ENCODE results near the gene LRRC14B.

LRRC14B gene

GRCh38 chr5:191036-191948 is at the start of gene LRRC14B:
Gene LRRC14B (plus strand): TSS chr5:191495. CDS start chr5:191539, 44 bp downstream.
- FAIRE-seq, result no peak

DNA sequence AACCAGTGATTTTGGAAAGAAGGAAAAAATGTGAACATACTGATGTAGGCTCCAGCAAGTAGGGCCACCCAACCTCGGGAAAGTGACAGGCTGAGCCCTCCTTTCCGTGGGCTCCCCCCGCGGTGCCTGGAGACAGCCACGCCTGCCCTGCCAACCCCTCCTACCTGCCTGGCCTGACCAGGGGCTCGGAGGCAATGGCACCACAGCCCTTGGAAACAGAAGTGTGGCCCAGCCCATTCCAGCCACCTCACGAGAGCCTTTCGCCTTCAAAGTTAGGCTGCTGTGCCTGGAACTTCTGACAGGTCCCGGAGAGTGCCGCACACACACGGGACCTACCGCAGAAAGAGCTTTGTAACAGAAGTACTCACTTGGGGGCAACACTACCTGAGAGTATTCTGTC is 49.5 kb upstream of the LRRC14B start:
- no peak for FAIRE-seq

- no peak for FAIRE-seq
Observed at GRCh38 chr5:142246-142810, 49.0 kb upstream of the LRRC14B start.

- FAIRE-seq, result no peak
Observed at GRCh38 chr5:143041-143440, 48.3 kb upstream of the LRRC14B start.

GRCh38 chr5:144941-145340 is 46.4 kb upstream of the LRRC14B start:
- FAIRE-seq, result no peak

- no peak for FAIRE-seq
Observed at GRCh38 chr5:145585-146323, 45.5 kb upstream of the LRRC14B start.

DNA sequence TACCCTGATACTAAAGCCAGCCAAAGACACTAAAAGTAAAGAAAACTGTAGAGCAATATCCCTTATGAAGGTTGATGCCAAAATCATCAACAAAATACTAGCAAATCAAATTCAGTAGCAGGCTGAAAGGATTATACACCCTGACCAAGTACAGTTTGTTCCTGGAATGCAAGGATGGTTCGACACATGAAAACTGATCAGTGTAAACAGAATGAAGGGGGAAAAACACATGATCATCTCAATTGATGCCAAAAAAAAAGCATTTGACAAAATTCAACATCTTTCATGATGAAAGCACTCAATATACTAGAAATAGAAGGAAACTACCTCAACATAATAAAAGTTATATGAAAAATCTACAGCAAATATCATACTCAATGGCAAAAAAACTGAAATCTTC is 43.5 kb upstream of the LRRC14B start:
- no peak for FAIRE-seq

DNA sequence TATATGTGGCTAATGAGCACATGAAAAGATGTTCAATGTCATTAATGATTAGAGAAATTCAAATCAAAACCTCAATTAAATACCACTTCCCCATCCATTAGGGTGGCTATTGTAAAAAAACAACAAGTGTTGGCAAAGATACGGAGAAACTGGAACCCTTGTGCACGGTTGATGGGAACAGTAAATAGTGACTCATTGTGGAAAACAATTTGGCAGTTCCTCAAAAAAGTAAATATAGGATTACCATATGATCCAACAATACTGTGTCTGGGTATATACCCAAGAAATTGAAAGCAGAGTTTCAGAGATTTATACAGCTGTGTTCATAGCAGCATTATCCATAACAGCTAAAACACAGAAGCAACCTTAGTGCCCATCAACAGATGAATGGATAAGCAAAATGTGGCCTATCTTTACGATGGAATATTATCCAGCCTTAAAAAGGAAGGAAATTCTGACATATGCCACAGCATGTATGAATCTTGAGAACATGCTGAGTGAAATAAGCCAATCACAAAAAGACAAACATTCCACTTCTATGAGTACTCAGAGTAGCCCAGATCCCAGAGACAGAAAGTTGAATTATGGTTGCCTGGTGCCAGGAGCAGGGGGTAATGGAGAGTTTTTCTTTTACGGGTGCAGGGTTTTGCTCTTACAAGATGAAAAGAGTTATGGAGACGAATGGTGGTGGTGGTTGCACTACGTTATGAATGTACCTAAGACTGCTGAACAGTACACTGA is 41.4 kb upstream of the LRRC14B start:
- no peak for FAIRE-seq

DNA sequence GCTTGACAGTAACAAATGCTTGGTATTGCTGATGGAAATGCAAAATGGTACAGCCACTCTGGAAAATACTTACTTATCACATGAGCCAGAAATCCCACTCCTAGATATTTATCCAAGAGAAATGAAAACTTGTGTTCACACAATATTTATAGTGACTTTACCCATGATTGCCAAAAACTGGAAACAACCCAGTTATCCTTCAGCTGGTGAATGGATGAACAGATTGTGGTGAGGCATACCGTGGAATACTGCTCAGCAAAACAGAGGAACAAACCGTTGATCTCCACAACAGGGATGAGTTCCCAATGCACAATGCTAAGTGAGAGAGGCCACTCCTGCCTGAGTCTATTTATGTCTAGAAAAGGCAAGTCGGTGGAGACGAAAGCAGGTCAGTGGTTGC is 40.5 kb upstream of the LRRC14B start:
- no peak for FAIRE-seq

DNA sequence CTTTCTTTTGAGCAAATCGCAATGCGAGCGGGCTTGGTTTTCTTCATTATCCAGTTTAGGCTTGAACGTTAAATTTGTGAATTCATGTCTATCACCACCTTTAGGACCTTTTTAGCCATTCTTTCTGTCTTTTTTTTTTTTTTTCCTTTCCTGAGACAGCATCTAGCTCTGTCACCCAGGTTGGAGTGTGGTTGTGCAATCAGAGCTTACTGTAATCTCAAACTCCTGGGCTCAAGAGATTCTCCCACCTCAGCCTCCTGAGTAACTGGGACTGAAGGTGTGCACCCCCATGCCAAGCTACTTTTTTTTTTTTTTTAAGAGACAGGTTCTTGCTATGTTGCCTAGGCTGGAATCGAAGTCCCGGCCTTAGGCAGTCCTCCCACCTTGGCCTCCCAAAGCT is 39.2 kb upstream of the LRRC14B start:
- no peak for FAIRE-seq

DNA sequence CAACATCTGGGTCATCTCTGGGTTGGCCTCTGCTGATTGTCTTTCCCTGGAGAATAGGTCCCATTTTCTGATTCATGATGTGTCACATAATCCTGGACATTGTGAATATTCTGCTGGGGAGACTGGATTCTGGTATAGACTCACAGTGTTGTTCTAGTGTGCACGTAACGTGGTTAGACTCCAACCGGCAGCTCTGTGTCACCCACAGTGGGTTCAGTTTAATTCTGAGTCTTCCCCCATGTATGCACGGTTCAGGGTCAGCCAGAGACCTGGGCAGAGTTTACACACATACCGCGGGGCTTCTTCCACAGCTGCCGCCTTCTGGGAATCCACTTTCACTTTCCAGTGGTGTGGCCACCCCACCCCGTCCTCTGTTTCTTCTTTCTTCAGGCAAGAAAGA is 38.0 kb upstream of the LRRC14B start:
- FAIRE-seq, result no peak

DNA sequence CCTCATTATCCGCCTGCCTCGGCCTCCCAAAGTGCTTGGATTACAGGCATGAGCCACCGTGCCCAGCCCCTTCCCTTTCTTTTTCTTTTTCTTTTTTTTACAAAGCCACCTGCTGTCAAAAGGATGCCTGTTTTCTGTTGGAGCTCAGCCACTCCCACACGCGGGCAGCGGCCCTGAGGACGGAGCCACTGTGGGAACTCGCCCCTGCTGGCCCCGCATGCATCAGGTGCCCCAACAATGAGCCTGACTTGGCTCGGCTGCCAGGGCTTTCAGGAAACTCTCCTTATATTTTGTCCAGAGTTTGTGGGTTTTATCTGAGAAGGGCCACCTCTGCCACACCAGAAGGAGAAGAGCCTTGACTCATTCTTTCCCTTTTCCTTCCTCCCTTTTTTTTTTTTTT is 37.1 kb upstream of the LRRC14B start:
- FAIRE-seq, result no peak

DNA sequence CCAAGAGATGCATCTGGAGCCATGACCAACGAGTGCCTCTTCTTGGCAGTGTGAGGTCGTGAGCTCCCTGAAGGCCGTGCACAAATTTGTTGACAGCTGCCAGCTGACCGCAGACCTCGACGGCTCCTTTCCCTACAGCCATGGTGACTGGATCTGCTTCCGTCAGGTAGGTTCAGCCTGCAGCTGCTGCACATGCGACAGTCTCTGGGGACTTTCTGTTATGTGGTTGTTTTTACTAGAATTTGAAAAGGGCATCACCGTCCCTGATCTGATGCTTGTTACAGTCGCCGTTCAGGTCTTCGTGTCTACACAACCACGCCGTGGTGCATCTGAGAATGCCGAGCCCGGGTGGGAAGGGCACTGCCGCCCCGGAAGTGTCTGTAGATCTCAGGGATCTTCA is 36.5 kb upstream of the LRRC14B start:
- FAIRE-seq, result no peak

GRCh38 chr5:155651-156410 is 35.5 kb upstream of the LRRC14B start:
- no peak for FAIRE-seq

DNA sequence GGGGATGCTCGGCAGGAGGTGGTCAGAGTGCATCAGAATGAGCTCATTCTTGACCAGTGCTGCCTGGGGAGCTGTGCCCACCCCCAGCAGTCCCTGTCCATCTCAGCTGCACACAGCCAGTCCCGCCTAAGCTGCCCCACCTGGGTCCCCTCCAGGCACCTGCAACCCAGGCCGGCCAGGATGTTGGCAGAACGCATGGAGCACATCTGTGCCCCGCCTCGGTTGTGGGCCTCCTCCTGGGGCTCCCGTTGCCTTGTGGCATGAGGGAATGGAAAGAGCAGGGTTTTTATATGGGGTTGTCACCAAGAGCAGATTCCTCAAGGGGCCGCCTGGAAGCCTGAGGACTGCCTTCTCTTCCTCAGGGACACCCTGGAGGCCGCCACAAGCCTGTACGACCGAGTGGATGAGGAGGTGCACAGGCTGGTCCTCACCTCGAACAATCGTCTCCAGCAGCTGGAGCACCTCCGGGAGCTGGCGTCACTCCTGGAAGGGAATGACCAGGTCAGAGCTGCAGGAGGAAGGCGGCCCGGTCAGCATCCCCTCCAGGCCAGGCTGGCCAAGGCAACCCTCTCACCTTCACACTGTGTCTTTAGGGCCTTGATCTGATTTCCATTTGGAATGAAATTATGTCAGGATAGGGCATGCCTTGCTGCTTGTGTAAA is 34.8 kb upstream of the LRRC14B start:
- FAIRE-seq, result no peak

DNA sequence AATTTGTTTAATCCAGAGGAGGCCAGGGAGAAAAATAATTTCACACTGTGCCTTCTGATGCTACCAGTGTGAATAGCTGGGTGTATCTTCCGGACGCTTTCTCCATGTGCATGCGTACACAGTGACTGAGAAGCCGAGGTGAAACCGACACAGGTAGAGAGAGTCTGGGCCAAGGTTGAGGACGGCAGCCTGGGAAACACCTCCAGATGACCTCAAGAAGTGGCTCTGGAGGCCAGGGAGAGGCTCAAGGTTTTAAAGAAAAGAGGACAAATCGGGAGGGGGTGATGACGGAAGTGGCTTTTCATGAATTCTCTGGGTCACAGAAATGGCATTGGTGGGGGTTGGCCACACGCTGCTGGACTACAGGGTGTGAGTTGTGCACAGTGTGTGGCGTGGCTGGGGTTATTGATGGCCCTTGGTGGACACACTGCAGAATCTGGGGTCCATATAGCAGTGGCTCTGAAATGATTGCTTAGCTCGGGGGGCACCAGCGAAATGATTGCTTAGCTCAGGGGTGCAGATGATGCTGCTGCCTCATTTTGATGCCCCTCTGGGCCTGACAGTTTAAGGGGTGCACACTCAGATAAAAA is 34.1 kb upstream of the LRRC14B start:
- no peak for FAIRE-seq

- FAIRE-seq, result no peak
Observed at GRCh38 chr5:157801-158200, 33.5 kb upstream of the LRRC14B start.

DNA sequence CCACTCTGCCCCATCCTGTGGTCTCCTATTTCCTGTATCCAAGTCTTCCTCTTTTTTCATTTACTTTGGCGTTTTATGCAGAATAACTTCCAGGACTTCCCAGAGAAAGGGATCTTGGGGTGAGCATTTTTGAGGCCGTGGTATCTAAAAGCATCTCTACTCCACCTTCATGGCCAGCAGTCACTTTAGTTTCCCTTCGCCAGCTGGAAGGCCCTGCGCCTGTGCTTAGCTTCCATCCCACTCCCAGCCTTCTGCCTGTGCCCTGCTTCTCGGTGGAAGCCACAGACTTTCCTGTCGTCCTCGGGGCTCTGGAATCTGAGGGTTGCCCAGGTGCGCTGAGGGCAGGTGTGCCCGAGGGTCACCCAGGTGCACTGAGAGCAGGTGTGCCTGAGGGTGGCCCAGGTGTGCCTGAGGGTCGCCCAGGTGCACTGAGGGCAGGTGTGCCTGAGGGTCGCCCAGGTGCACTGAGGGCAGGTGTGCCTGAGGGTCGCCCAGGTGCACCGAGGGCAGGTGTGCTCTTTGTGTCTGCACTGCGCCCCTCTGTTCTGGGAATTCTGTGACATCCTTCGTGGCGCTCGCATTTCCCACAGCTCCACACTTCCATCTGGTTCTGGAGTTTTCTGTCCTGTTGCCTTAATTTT is 32.4 kb upstream of the LRRC14B start:
- no peak for FAIRE-seq

DNA sequence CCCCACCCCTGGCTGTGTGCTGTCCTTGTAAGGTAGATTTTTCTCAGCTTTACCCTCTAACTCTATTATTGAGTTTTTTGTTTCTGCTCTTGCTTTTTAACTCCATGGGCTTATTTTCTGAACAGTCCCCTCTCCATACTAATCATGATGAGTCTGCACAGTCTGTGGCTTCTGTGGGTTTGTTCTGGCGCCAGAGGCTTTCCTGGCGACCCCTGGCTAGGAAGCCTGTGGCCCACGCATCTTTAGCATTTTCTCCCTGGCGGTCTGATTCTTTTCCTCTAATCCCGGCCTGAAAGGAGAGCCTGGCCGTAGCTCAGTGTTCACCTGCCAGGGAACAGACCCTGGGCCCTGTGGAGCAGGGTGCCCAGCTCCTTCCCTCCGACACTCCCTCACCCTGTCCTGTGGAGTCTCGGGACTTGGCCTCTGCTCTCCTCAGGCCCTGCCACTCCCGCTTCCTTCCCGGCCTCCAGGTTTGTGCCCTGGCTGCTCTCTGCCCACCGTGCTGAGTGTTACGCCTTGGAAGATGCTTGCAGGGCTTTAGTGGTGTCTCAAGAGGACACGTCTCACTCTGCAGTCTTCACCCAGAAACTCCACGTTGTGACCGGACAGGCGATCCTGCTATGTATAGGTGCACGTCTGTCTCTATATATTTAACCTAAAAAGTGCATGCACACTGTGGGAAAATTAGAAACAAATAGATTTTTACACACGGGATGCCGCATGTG is 31.7 kb upstream of the LRRC14B start:
- no peak for FAIRE-seq

DNA sequence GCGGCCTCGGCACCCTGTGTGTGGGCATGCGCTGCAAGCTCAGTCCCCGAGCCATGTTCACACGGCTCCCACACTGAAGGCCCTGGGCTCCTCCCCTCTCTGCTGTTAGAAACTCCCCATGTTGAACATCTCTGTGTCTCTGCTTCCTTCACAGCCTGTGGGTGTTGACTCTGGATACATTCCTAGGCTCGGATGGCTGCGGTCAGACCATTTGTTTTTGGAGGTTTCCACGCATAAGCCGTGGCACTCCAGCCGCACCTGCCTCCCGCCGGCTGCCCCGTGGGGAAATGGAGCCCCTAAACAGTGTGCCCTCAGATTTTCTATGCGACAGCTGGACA is 31.2 kb upstream of the LRRC14B start:
- FAIRE-seq, result no peak

Measured in colon (tissue), 2 donors.